ENCODE results near the gene RAPH1. TPM values are rescaled to one million over a fixed set of nuclear protein-coding genes. Genes with fewer than 3 reads are reported as not detected.

Gene RAPH1
- total RNA-seq, 1 experiment from 2014 or later: not detected

DNA sequence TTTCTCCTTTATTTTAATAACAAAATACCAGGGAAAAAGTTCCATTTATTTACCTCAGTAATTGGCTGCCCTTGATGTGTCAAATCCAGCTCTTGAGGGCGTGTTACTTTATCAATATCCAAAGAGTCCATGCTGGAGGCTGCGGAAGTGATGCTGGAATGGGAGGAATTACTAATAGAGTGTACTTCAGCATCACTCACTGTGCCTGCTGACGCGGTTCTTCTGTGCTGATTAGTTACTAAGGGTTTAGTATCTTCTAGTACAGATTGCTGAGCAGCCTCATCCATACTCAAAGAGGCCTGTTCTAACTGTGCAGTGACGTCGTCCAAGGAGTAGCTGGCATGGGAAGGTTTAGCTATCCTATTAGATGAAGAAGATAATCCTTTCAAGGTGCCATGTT is 45.6 kb downstream of the RAPH1 start:
- Histone ChIP-seq H3K9me3 (ENCODE audit: low read length) (no peaks in the 10 kb centered on the region), H3K27me3 (ENCODE audit: low read length) (no peaks in the 10 kb centered on the region), H2AFZ (ENCODE audit: low read length) (no peak overlapping the region), H3K9me2 (replicated peaks; ENCODE audit: insufficient read depth, low read length) (no peaks in the 10 kb centered on the region), H3K27ac (ENCODE audit: low read length) (no peak overlapping the region), H3K36me3 (ENCODE audit: insufficient read depth, low read length) (no peaks in the 10 kb centered on the region), H3K9ac (ENCODE audit: low read length) (no peak overlapping the region), H3K4me1 (ENCODE audit: low read length) (no peaks in the 10 kb centered on the region), H3K79me2 (ENCODE audit: low read length) (no peaks in the 10 kb centered on the region), H3K4me2 (ENCODE audit: low read depth, low read length, poor library complexity, severe bottlenecking) (no peak overlapping the region), H3K4me3 (ENCODE audit: low read length) (no peak overlapping the region), H4K20me1 (ENCODE audit: insufficient read depth, low read depth, low read length) (no peaks in the 10 kb centered on the region)
- DNase-seq: no peak

DNA sequence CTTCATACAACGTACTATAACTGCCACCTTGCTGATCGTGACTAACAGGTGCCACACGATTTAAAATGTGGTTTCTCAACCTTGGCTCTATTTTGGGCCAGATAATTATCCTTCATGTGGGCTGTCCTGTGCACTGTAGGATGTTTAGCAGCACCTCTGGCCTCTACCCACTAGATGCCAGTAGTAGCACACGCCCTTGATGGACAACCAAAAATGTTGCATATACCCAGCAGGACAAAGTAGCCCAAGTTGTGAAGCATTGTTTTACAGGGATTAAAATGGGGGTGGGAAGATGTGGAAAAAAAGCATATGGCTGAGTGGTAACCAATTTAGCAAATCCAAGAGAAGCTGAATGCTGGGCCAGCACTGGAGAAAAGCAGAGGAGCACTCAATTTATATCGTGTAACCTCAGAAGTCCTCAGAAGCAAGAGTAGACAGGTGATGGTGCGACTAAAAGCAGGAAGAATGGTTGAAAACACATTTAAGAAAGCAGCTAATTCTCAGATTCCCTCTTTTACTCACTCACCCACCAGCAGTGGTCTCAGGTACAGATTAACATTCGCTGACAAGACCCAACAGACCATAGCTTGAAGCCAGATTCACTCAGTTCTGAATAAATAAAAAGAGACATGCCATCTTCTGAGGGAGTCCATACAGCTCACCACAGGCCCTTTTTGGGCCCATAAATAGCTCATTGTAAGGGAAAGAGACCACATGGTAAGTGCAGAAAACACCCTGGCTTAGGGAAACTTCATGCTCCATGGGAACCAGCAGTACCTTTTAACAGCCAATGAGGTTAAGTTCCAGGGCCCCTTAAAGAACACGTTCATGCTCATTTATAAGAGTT is 50.6 kb downstream of the RAPH1 start:
- H3K4me3 ChIP-seq (ENCODE audit: low read length): no peak overlapping the region
- no peak overlapping the region for H2AFZ ChIP-seq (ENCODE audit: low read length)
- no peak overlapping the region for H3K9ac ChIP-seq (ENCODE audit: low read length)
- H3K27ac ChIP-seq (ENCODE audit: low read length): no peak overlapping the region
- no peak overlapping the region for H3K4me2 ChIP-seq (ENCODE audit: low read depth, low read length, poor library complexity, severe bottlenecking)
- H3K79me2 ChIP-seq (ENCODE audit: low read length): no peaks in the 10 kb centered on the region
- H3K36me3 ChIP-seq (ENCODE audit: insufficient read depth, low read length): no peaks in the 10 kb centered on the region
- peak; percentile 78 for DNase-seq
- H4K20me1 ChIP-seq (ENCODE audit: insufficient read depth, low read depth, low read length): no peaks in the 10 kb centered on the region
- H3K4me1 ChIP-seq (ENCODE audit: low read length): no peaks in the 10 kb centered on the region
- H3K9me3 ChIP-seq (ENCODE audit: low read length): no peaks in the 10 kb centered on the region
- no peaks in the 10 kb centered on the region for H3K9me2 ChIP-seq (replicated peaks; ENCODE audit: insufficient read depth, low read length)
- no peaks in the 10 kb centered on the region for H3K27me3 ChIP-seq (ENCODE audit: low read length)

DNA sequence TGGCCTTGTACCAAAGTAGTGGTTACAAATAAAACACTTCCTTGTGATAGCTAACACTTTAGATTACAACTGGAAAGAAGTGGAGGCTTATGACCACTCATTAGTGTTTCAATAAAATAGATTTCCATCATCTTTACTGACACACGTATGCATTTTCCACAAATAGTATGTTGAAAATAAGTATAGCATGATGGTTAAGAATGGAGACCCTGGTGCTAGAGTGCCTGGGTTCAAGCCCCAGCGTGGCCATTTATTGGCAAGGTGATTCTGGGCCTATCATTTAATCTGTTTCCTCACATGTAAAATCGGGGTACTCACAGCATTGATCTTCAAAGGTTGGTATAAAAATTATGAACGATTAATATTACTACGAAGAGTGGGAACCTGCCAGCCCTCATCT is 54.5 kb downstream of the RAPH1 start:
- H3K9ac ChIP-seq (ENCODE audit: low read length): no peak overlapping the region
- no peaks in the 10 kb centered on the region for H3K79me2 ChIP-seq (ENCODE audit: low read length)
- no peak overlapping the region for H3K4me2 ChIP-seq (ENCODE audit: low read depth, low read length, poor library complexity, severe bottlenecking)
- no peaks in the 10 kb centered on the region for H3K9me2 ChIP-seq (replicated peaks; ENCODE audit: insufficient read depth, low read length)
- H3K36me3 ChIP-seq (ENCODE audit: insufficient read depth, low read length): no peaks in the 10 kb centered on the region
- no peak overlapping the region for H2AFZ ChIP-seq (ENCODE audit: low read length)
- no peak overlapping the region for H3K4me3 ChIP-seq (ENCODE audit: low read length)
- no peaks in the 10 kb centered on the region for H4K20me1 ChIP-seq (ENCODE audit: insufficient read depth, low read depth, low read length)
- H3K27ac ChIP-seq (ENCODE audit: low read length): no peak overlapping the region
- H3K9me3 ChIP-seq (ENCODE audit: low read length): no peaks in the 10 kb centered on the region
- H3K4me1 ChIP-seq (ENCODE audit: low read length): no peaks in the 10 kb centered on the region
- H3K27me3 ChIP-seq (ENCODE audit: low read length): no peaks in the 10 kb centered on the region
- DNase-seq: no peak

DNA sequence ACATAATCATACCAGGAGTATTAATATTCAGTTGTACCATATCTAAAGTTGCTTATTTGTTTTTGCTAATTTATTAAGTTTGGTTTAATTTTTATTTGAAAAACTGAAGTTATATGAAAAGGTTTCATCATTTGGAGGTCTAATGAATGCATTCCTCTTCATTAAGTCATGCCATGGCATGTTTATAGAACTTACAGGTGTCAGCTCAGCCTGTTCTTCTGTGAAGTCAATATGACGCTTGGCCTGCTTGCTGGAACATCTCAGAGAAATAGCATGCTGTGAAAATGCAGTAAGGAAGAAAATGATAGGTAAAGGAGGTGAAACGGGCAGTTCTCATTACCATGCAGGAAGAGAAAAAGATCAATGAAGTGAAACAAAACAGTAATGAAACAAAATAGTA is 58.2 kb downstream of the RAPH1 start:
- Histone ChIP-seq H3K27me3 (ENCODE audit: low read length) (no peaks in the 10 kb centered on the region), H2AFZ (ENCODE audit: low read length) (no peak overlapping the region), H3K9ac (ENCODE audit: low read length) (no peak overlapping the region), H3K4me1 (ENCODE audit: low read length) (no peaks in the 10 kb centered on the region), H3K4me3 (ENCODE audit: low read length) (no peak overlapping the region), H3K36me3 (ENCODE audit: insufficient read depth, low read length) (no peaks in the 10 kb centered on the region), H3K4me2 (ENCODE audit: low read depth, low read length, poor library complexity, severe bottlenecking) (no peak overlapping the region), H4K20me1 (ENCODE audit: insufficient read depth, low read depth, low read length) (no peaks in the 10 kb centered on the region), H3K79me2 (ENCODE audit: low read length) (no peaks in the 10 kb centered on the region), H3K9me2 (replicated peaks; ENCODE audit: insufficient read depth, low read length) (no peaks in the 10 kb centered on the region), H3K9me3 (ENCODE audit: low read length) (no peaks in the 10 kb centered on the region), H3K27ac (ENCODE audit: low read length) (no peak overlapping the region)
- no peak for DNase-seq

DNA sequence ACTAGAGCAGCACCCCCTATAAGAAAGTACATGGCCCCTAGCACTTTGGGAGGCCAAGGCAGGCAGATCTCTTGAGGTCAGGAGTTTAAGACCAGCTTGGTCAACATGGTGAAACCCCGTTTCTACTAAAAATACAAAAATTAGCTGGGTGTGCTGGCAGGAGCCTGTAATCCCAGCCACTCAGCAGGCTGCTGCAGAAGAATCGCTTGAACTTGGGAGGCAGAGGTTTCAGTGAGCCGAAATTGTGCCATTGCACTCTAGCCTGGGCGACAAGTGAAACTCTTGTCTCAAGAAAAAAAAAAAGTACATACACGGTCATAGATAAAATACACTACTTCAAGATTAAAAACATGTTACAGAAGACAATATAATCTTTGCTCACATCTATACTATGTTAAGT is 63.8 kb downstream of the RAPH1 start:
- no peaks in the 10 kb centered on the region for H3K9me3 ChIP-seq (ENCODE audit: low read length)
- H3K4me3 ChIP-seq (ENCODE audit: low read length): no peak overlapping the region
- no peaks in the 10 kb centered on the region for H3K4me1 ChIP-seq (ENCODE audit: low read length)

DNA sequence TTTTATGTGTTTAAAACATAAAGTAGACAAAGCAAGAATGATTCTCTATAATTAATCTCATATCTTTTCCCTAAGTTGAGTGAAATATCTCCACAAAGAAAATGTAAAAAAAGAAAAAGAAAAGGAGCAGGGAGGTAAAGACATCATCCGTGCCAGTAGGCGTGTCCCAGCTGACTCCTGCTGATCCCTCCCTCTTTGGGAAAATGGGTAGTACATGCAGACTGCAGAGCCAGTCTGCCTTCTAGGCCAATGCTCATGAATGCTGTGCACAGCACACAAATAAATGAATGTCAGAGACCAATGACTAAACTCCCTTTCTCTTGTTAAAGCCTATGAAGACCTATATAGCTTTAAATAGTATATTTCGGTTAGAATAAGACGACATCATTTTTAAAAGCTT is 64.7 kb downstream of the RAPH1 start:
- Histone ChIP-seq H2AFZ (ENCODE audit: low read length) (no peak overlapping the region), H3K27me3 (ENCODE audit: low read length) (no peaks in the 10 kb centered on the region), H3K36me3 (ENCODE audit: insufficient read depth, low read length) (no peaks in the 10 kb centered on the region), H3K9ac (ENCODE audit: low read length) (no peak overlapping the region), H3K9me2 (replicated peaks; ENCODE audit: insufficient read depth, low read length) (no peaks in the 10 kb centered on the region), H3K27ac (ENCODE audit: low read length) (no peak overlapping the region), H4K20me1 (ENCODE audit: insufficient read depth, low read depth, low read length) (no peaks in the 10 kb centered on the region), H3K4me1 (ENCODE audit: low read length) (no peaks in the 10 kb centered on the region), H3K9me3 (ENCODE audit: low read length) (no peaks in the 10 kb centered on the region), H3K4me2 (ENCODE audit: low read depth, low read length, poor library complexity, severe bottlenecking) (no peak overlapping the region), H3K4me3 (ENCODE audit: low read length) (no peak overlapping the region), H3K79me2 (ENCODE audit: low read length) (no peaks in the 10 kb centered on the region)
- DNase-seq: no peak

More for the DNA sequence above, 63.8 kb downstream of the RAPH1 start:
- no peak overlapping the region for H3K27ac ChIP-seq (ENCODE audit: low read length)
- no peaks in the 10 kb centered on the region for H3K9me2 ChIP-seq (replicated peaks; ENCODE audit: insufficient read depth, low read length)
- H2AFZ ChIP-seq (ENCODE audit: low read length): no peak overlapping the region
- H3K79me2 ChIP-seq (ENCODE audit: low read length): no peaks in the 10 kb centered on the region
- H3K4me2 ChIP-seq (ENCODE audit: low read depth, low read length, poor library complexity, severe bottlenecking): no peak overlapping the region
- no peaks in the 10 kb centered on the region for H3K27me3 ChIP-seq (ENCODE audit: low read length)
- DNase-seq: no peak
- no peaks in the 10 kb centered on the region for H3K36me3 ChIP-seq (ENCODE audit: insufficient read depth, low read length)
- no peaks in the 10 kb centered on the region for H4K20me1 ChIP-seq (ENCODE audit: insufficient read depth, low read depth, low read length)
- H3K9ac ChIP-seq (ENCODE audit: low read length): no peak overlapping the region

DNA sequence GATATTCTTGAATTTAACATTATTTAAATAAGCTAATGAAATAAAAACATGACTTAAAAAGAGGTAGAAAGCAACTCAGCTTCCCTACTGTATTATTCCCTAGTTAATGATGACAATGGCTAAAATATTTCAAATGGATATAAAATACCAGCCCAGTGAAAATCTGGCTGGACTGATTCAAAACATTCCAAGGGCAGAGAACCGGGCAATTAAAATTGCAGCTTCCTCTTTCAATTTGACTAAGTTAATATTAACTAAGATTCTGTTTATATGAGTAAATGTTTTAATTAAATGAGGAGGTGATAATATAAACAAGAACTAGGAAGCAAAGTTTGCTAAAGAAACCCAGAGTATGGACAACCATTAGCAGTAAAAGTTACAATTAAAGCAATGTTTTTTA is 65.6 kb downstream of the RAPH1 start:
- DNase-seq: no peak
- H3K9ac ChIP-seq (ENCODE audit: low read length): no peak overlapping the region
- no peak overlapping the region for H3K4me3 ChIP-seq (ENCODE audit: low read length)
- no peaks in the 10 kb centered on the region for H3K4me1 ChIP-seq (ENCODE audit: low read length)
- no peaks in the 10 kb centered on the region for H3K36me3 ChIP-seq (ENCODE audit: insufficient read depth, low read length)
- H3K9me2 ChIP-seq (replicated peaks; ENCODE audit: insufficient read depth, low read length): no peaks in the 10 kb centered on the region
- H3K27me3 ChIP-seq (ENCODE audit: low read length): no peaks in the 10 kb centered on the region
- H3K27ac ChIP-seq (ENCODE audit: low read length): no peak overlapping the region
- no peaks in the 10 kb centered on the region for H4K20me1 ChIP-seq (ENCODE audit: insufficient read depth, low read depth, low read length)
- H3K9me3 ChIP-seq (ENCODE audit: low read length): no peaks in the 10 kb centered on the region
- no peaks in the 10 kb centered on the region for H3K79me2 ChIP-seq (ENCODE audit: low read length)
- H3K4me2 ChIP-seq (ENCODE audit: low read depth, low read length, poor library complexity, severe bottlenecking): no peak overlapping the region
- no peak overlapping the region for H2AFZ ChIP-seq (ENCODE audit: low read length)

DNA sequence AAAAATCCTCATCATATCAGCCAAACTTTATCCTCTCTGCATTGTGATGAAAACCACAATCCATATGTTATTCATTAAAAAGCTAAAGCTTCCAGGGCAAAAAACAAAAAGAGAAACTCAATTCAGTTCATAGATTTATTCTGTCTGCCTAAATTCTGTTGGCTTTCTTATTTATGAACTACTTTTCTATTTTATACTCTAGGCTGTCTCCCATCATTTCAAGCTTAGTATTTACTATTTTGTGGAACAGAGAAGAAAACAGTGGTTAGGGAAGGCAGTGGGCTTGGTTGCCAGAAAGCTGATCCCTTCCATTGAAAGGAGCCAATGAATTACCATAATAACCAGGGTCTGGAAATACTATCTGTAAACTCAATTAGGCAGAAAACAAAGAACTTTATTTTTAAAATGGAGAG is 71.8 kb downstream of the RAPH1 start:
- H3K27ac ChIP-seq (ENCODE audit: low read length): no peak overlapping the region
- no peaks in the 10 kb centered on the region for H3K27me3 ChIP-seq (ENCODE audit: low read length)
- H4K20me1 ChIP-seq (ENCODE audit: insufficient read depth, low read depth, low read length): no peaks in the 10 kb centered on the region
- no peak overlapping the region for H3K4me3 ChIP-seq (ENCODE audit: low read length)
- H3K36me3 ChIP-seq (ENCODE audit: insufficient read depth, low read length): no peaks in the 10 kb centered on the region
- no peaks in the 10 kb centered on the region for H3K79me2 ChIP-seq (ENCODE audit: low read length)
- H3K9me3 ChIP-seq (ENCODE audit: low read length): no peaks in the 10 kb centered on the region
- H2AFZ ChIP-seq (ENCODE audit: low read length): no peak overlapping the region
- H3K9ac ChIP-seq (ENCODE audit: low read length): no peak overlapping the region
- H3K4me2 ChIP-seq (ENCODE audit: low read depth, low read length, poor library complexity, severe bottlenecking): no peak overlapping the region
- H3K9me2 ChIP-seq (replicated peaks; ENCODE audit: insufficient read depth, low read length): no peaks in the 10 kb centered on the region
- no peaks in the 10 kb centered on the region for H3K4me1 ChIP-seq (ENCODE audit: low read length)
- DNase-seq: no peak

Data from Karpas-422 (cell line).